T-helper 2 cell (primary cell): ENCODE data around the gene NTNG2.

Experiments used
- DNase-seq, 5 experiments: peaks; one replicate each; pipeline versions ENCODE4 v3.0.0 to v3.0.0-alpha.2; 2012 to 2022

NTNG2 gene

GRCh38 chr9:132238026-132238972 lies 76.4 kb downstream of the NTNG2 start:
- DNase-seq = no peak

GRCh38 chr9:132238992-132239391 lies 77.1 kb downstream of the NTNG2 start:
- DNase-seq = no peak

DNA sequence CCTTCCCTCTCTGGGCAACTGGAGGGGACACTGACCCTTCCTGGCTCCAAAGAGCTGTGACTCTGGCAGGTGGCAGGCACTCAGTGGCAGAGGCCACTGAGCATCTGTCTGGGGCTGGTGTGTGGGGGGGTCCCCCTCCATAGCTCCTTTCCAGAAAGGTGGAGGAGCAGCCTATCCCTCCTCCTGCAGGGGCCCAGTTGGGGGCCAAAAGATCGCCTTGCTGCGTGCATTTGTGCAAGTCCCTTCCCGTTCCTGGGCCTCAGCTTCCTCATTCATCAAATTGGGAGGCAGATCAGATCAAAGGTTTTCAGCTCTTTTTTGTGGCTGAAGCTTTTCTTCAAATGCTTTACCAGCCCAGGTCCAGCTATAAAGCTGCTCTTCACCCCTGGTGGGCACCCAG lies 77.7 kb downstream of the NTNG2 start:
- DNase-seq = no peak

DNA sequence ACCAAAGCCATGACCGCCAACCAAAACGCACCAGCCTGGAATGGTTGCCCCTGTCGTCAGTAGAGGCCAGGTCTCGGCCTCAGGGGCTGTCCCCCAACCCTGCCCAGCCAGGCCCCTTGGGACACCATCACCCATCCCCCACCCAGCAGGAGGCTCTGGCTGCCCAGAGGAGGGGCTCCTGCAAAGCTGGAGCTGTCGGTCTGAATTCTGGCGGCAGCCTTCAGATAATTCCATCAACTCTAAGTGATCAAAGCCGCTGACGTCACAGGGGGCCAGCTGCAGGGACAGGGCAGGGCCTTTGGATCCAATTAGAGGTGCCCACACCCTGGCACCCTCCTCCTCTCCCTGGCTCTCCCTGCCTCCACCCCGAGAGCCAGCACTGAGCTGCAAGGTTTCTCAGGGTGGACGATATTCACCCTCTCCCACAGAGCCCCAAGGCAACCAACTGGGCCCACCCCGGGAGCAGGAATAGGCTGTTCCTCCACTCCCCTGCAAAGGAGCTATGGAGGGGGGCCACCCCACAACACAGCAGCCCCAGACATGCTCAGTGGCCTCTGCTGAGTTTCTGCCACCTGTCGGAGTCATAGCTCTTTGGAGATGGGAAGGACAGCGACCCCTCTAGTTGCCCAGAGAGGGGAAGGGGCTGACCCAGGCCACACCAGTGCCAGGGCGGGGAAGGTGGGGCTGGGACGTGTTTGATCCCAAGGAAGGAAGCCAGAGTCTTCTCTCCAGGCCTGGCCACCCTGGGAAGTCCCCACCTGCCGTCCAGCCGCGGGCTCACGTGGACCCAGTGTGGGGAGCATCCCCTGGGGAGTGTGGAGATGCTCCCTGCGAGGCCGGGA lies 78.4 kb downstream of the NTNG2 start:
- no peak for DNase-seq

GRCh38 chr9:132240841-132241482 lies 79.1 kb downstream of the NTNG2 start:
- DNase-seq = peak; percentile 98 to 100 (median 99)

- no peak for DNase-seq
Observed at GRCh38 chr9:132241483-132241839, 79.6 kb downstream of the NTNG2 start.

DNA sequence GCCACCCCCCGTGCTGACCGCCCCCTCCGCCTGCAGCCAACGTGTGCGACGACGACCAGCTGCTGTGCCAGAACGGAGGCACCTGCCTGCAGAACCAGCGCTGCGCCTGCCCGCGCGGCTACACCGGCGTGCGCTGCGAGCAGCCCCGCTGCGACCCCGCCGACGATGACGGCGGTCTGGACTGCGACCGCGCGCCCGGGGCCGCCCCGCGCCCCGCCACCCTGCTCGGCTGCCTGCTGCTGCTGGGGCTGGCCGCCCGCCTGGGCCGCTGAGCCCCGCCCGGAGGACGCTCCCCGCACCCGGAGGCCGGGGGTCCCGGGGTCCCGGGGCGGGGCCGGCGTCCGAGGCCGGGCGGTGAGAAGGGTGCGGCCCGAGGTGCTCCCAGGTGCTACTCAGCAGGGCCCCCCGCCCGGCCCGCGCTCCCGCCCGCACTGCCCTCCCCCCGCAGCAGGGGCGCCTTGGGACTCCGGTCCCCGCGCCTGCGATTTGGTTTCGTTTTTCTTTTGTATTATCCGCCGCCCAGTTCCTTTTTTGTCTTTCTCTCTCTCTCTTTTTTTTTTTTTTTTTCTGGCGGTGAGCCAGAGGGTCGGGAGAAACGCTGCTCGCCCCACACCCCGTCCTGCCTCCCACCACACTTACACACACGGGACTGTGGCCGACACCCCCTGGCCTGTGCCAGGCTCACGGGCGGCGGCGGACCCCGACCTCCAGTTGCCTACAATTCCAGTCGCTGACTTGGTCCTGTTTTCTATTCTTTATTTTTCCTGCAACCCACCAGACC lies 80.2 kb downstream of the NTNG2 start:
- DNase-seq = peak in 3 of 5 experiments; percentile 41 to 73 (median 48)

DNA sequence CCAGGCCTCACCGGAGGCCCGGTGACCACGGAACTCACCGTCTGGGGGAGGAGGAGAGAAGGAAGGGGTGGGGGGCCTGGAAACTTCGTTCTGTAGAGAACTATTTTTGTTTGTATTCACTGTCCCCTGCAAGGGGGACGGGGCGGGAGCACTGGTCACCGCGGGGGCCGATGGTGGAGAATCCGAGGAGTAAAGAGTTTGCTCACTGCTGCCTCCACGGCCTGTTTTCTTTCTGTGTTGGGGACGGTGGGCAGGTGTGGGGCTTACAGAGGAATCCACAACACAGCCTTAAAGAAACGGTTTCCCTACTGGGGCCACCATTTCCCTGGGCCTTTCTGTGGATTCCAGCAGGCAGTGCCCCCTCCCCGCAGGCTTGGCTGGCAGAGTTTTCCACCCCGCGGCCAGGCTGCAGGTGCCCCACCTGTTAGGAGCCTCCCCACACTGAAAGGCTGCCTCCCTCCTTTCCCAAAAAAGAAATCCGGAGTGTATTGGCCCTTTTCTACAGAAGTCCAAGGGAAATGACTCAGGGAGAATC lies 80.8 kb downstream of the NTNG2 start:
- no peak for DNase-seq

DNA sequence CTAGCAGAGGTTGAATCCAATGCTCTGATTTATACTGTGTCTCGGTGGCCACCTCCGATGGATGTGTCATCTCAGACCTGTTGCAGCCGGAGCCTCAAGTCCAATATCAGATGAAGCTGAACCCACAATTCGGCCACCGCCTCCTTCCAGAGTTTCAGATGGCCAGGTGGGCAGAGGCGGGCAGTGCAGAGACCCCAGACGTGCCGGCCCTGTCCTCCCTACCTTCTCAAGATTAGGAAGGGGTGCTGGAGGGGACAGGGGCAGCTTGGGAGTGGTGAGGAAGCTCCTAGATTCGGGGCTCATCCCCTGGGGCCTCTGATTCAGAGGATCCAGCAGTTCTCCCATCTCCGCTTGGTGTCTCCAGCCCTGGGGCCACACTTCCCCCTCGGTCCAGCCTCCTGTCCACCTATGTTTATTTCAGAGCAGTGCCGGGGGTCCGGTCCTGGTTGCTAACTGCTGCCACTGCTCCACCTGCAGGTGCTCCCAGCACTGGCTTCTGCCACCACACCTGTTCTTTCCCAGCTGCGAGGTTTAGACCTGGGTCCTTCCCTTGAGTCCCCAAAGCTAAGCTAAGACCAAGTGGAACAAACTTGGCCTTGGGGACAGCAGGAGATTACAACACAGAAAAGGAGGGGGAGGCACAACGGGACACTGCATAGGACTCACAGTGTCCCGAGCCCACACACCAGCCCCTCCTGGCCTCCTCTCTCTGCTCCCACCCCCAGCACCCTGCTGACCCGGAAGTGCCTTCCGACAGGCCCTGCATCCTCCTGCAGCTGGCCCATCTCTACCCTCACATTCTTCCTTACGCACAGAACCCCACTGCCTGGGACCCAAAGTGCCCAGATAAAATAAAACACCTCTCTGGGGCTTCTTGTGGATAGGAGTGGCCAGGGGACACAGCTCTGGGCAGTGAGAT lies 81.6 kb downstream of the NTNG2 start:
- DNase-seq = no peak

GRCh38 chr9:132244582-132245455 lies 83.0 kb downstream of the NTNG2 start:
- DNase-seq = no peak

DNA sequence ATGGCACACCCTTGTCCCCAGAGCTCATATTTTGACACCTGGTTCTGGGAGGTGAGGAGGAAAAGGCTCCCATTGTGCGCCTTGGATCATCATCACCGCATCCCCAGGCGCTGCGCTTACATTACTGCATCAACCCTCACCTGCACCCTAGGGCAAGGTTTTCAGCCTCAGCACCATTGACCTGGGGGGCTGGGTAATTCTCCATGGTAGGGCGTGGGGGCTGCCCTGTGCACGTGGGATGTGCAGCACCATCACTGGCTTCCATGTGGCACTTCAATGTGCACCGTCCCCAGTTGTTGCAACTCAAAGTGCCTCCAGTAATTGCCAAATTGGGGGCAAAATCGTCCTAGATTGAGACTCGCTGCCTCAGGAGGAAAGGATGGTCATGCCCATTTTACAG lies 83.6 kb downstream of the NTNG2 start:
- no peak for DNase-seq

GRCh38 chr9:132247942-132248341 lies 86.1 kb downstream of the NTNG2 start:
- DNase-seq = no peak

- no peak for DNase-seq
Observed at GRCh38 chr9:132249123-132249522, 87.3 kb downstream of the NTNG2 start.

DNA sequence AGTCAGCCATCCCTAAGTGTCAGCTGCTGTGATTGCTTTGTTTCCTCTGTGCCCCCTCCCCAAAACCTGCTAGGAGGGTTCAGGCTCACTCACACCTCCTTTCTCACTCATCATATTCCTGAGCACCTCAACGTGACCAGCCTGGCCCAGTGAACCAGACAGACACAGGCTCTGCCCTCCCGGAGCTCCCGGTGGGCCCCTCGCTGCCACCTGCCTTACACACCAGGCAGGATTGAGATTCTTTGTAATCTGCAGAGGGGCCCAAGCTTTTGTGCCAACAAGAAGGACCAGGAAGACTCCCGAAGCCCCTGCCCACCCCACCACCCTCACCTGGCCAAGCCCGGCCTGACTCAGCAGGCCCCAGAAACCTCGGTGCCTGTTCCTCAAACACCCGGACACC lies 87.8 kb downstream of the NTNG2 start:
- DNase-seq = no peak

DNA sequence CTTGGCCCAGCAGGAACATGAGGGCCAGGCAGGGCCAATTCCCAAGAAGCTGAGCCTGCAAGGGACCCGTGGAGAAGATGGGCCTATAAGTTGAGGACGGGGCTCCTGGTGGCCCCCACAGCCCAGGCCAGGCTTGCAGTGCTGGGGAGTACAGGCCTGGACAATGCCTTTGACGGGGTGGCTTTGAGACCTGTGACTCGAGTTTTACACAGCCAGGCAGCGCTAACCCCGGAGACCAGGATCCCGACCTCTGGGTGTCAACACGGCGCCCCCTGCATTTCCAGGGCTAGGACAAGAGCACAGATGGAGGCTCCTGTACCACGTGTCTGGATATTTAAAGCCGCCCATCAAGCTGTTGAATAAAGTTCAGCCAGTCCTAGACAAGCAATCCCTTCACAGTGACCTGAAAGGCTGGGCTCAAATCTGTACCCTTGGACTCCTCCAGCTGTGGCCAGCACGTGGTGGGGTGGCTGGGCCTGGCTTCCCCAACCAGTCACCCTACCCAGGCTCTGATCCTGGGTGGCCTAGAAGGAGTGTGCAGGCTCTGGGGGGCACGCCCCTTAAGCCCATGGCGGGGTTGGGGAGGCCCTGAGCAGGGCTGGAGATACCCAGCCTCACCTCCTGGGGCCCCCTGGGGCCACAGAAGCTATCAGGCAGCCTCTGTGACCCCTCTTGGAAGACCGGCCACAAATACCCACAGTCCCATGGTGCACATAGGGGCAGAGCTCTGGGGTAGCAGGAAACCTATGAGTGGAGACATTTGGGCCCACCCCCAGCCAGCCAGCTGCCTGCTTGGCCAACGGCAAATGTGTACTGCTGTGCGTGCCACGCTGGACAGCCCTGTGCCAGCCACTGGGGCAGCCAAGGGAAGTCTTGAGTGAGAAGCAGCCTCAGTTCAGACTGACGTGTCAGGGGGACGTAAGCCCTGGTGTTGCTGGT lies 88.7 kb downstream of the NTNG2 start:
- DNase-seq = no peak

DNA sequence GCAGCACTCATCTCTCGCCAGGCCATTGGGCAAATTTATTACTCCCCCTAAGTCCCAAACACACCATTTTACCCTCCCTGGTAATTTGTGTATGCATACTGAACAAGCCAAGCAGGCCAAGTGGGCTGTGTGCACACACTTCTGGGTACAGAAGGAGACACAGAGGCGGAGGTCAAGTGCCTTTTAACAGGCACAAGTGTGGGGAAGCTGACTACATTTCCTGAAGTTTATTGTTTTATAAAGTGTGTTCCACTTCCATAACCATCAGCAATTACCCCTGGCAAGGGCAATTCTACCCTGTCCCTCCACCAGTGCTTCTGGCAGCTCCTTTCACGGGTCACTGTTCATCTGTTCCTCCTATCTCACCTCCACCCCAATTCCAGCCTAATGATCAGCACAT lies 99.0 kb downstream of the NTNG2 start:
- no peak for DNase-seq

- no peak for DNase-seq
Observed at GRCh38 chr9:132266017-132266416, 104.2 kb downstream of the NTNG2 start.

GRCh38 chr9:132267660-132268059 lies 105.8 kb downstream of the NTNG2 start:
- DNase-seq = no peak
